HPDE6-E6E7 (cell line): ENCODE data around the gene SLC44A3.
"Not testable (repeated sequence)": the region's sequence is repeated elsewhere in the genome, so short reads cannot be mapped to it uniquely, and the experiment has no call there.

ENCODE experiments used
- DNase-seq: peaks from one replicate; pipeline ENCODE4 v3.0.0; 2011; ENCODE audit warnings: missing footprints; ENCODE audit errors: extremely low spot score

SLC44A3 gene

GRCh38 chr1:94836891-94837290, 16.7 kb downstream of the SLC44A3 start:
- no peak for DNase-seq

DNA sequence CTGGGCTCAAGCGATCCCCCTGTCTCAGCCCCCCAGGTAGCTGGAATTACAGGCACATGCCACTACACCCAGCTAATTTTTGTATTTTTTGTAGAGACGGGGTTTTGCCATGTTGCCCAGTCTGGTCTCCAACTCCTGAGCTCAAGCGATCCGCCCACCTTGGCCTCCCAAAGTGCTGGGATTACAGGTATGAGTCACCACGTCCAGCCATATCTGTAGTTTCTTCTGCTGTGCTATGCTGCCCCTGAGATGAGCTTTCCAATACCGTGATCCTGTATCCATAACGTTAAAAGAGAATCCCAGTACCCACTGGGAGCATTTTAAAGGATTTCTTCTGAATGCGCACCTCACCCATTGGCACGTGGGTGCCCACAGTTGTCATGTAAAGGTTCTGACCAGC, 20.2 kb downstream of the SLC44A3 start:
- DNase-seq, result not testable (repeated sequence)

DNA sequence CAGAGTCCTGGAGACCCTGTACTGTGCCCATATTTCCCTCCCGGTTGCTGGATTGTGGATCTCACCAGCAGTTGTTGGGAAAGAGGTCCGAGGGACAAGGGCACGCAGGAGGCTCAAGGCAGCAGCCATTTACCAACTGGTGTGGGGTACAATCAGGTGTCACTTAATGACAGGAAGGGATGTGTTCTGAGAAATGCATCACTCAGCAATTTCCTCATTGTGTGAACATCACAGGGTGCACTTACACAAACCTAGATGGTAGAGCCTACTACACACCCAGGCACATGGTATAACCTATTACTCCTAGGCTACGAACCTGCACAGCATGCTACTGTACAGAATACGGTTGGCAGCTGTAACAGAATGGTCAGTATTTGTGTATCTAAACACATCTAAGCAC, 20.7 kb downstream of the SLC44A3 start:
- DNase-seq, result no peak

DNA sequence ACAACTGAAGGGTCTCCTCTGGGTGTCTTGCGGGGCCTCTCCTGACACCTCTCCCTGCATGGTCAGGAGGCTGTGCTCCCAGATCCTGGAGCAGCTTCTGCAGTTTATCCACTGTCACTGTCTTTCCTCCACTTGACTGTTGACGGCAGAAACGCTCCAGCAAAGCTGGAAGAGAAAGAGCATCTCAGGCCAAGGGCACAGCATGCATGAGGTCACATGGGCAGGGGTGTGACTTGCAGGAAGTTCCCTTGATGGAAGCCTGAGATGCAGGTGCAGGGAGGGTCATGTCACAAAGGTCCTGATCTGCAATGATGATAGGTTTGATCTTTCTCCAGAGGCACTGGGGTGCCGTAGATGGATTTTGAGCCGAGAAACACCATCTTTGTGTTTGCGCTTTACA, 23.3 kb downstream of the SLC44A3 start:
- DNase-seq, result no peak

GRCh38 chr1:94843846-94844245, 23.7 kb downstream of the SLC44A3 start:
- no peak for DNase-seq

GRCh38 chr1:94846308-94846707, 26.2 kb downstream of the SLC44A3 start:
- DNase-seq, result no peak

DNA sequence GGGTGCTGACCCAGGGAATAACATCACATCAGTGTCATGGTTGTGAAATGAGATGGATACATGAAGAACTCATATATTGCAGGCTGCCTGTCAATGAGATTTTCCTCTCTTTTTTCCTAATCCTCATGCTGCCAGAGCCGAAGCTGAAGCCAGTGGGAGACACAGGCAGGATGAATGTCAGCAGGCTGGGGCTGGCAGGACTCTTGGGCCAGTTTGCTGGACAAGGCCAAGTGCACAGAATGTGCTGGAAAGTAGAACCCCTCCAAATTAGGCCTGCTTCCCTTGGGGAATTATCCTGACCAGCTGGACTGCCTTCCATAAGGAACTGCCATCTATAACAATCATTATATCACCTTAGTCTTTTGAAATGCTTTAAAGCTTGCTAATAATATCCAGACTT, 31.4 kb downstream of the SLC44A3 start:
- DNase-seq, result no peak

DNA sequence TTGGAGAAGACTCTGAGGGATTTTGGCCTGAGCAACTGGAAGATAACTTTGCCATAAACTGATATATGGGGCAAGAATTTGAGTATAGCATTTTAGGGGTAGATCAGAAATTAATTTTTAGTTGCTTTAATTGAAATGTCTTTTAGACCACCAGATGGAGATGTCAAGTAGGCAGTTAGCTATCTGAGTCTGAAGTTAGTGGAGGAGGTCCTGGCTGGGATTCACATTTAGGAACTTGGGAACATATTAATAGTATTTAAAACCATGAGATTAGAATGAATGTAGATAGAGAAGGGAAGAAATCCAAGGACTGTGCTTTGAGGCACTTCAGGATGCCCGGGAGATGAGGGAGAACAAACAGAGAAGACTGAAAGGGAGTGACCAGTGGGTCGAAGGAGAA, 32.6 kb downstream of the SLC44A3 start:
- no peak for DNase-seq

DNA sequence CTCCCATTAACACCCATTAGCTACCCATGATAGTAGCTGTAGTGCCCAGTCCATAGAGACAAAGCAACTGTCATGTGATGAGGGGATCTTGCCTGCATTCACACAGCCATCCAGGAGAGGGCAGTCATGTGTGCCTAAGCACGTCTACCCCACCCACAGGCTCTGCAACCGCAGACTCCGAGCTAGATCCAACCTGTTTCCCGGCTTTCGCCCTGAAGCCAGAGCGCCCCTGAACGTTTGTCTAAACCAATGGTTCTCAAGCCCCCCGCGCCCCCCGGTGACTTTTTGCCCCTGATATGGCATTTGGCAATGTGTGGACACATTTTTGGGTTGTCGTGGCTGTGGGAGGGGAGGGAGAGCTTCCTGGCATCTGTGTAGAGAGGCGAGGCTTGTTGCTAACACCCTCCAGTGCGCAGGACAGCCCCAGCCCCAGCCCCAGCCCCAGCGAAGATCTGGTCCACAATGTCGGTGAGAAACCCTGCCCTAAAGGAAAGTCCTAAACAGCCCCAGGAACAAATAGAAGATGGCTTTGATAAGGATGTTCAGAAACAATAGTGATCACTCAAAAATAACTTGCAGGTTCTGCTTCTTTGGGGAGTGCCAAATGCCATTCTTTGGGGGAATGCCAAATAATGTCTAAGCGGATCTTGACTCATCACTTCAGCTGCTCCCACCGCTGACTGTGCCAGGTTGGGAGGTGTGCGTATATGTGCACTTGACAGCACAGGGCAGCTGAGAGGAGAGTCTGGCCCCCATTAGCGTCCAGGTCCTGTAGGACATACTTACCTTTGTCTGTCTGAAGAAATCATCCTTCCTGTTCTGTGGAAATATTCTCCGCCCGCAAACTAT, 34.5 kb downstream of the SLC44A3 start:
- DNase-seq, result peak; percentile 95

DNA sequence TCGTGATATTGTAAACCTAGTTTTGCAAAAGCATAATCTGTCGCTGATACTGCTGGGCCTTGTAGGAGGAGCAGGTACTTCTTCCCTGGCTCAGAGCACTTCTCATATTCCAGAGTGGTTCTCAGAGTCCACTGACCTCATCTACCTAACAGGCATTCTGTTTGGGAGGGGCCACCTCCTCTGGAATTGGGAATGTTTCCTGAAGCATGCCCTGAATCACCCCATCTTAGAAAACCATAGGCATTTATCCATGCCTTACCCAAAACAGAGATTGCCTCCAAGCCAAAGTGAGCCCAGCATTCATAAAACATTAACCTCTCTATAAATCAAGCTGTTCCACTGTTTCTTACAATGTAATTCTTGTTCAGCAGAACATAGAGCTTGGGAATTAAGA, 35.1 kb downstream of the SLC44A3 start:
- no peak for DNase-seq

- no peak for DNase-seq
These were observed 35.8 kb downstream of the SLC44A3 start for GRCh38 chr1:94856004-94856403.

GRCh38 chr1:94856868-94857267, 36.7 kb downstream of the SLC44A3 start:
- no peak for DNase-seq

GRCh38 chr1:94858276-94858675, 38.1 kb downstream of the SLC44A3 start:
- DNase-seq, result peak; percentile 25

DNA sequence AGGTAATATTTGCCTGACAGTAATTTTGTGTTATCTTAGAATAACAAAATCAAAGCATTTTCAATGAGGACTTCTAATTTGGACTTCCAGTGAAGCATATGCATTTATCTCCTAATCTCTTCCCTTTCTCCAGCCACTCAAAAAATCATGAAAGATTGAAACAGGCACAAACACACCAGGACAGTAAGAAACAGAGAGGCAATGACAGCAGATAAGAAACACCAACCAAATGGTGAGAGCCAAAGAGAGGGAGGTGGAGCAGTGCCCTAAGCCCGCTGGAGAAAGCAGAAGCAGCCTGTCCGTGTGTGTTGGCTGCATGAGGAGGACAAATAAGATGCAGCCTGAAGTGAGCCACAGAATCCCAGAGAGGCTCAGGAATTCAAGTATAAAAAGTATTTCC, 39.0 kb downstream of the SLC44A3 start:
- no peak for DNase-seq

- DNase-seq, result peak; percentile 61
These were observed 42.6 kb downstream of the SLC44A3 start for GRCh38 chr1:94862718-94863117.

GRCh38 chr1:94863297-94863911, 43.2 kb downstream of the SLC44A3 start:
- peak; percentile 22 for DNase-seq

DNA sequence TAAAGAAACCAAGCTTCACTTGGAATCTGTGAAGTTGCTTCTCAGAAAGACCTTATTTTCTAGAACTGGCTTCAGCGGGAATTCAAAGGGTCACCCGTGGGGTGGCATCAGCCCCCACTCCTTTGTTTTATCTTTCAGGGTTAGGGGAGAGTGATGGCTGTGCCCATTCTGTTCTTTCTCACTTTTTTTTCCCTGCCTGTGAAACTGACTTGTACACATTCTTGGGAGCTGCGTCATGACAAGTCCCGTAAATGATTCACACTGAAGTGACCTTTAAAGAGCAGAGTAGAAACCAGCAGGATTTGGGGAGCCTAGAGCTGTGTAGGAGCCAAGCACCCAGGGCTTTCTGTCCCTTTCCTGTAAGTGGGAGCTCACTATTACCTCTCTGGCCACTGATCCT, 43.8 kb downstream of the SLC44A3 start:
- peak; percentile 66 for DNase-seq

DNA sequence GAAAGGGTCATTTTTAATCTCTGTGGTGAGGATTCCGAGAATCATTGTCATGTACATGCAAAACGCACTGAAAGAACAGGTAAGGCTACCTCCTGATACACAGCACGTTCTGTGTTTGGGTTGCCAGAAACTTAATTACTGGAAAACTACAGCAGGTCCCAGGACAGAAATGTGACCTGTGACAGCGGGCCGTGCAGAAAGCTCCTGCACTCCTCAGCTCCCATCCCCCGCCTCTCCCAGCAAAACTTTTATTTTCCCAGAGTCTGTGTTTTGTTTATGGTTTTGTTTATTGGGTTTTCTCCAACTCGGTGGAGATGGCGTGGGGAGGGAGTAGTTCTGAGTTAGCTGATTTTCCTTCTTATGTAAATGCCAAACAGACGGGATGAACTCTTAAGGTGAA, 44.7 kb downstream of the SLC44A3 start:
- DNase-seq, result no peak

GRCh38 chr1:94865360-94865759, 45.2 kb downstream of the SLC44A3 start:
- DNase-seq, result no peak

GRCh38 chr1:94866164-94866807, 46.1 kb downstream of the SLC44A3 start:
- no peak for DNase-seq

GRCh38 chr1:94871031-94871430, 50.9 kb downstream of the SLC44A3 start:
- no peak for DNase-seq

- no peak for DNase-seq
These were observed 52.8 kb downstream of the SLC44A3 start for GRCh38 chr1:94872771-94873495.
